Muscle layer of duodenum (tissue), 2 donors: ENCODE results near the gene GSC2.

Source experiments
- H3K27ac ChIP-seq: one replicate; pipeline ENCODE4 v1.7.0; 2013; ENCODE audit warnings: mild to moderate bottlenecking, low read length
- H3K27me3 ChIP-seq: one replicate; pipeline ENCODE4 v1.7.0; 2013; ENCODE audit warnings: low read depth, mild to moderate bottlenecking, control low read depth, low read length
- H3K36me3 ChIP-seq, 2 donors: one replicate each; pipeline ENCODE4 v1.7.0; 2013; ENCODE audit warnings: low read length in 2 of 2, control low read depth in 1 of 2, mild to moderate bottlenecking in 1 of 2; ENCODE audit not compliant: insufficient read depth in 2 of 2, control insufficient read depth in 1 of 2
- H3K4me1 ChIP-seq, 2 donors: one replicate each; pipeline ENCODE4 v1.7.0; 2013; ENCODE audit warnings: low read length in 2 of 2, mild to moderate bottlenecking in 2 of 2, control low read depth in 1 of 2, moderate library complexity in 1 of 2; ENCODE audit not compliant: insufficient read depth in 2 of 2, control insufficient read depth in 1 of 2
- H3K4me3 ChIP-seq, 2 donors: one replicate each; pipeline ENCODE4 v1.7.0; 2013; ENCODE audit warnings: low read length in 2 of 2, low read depth in 1 of 2, mild to moderate bottlenecking in 1 of 2
- H3K9me3 ChIP-seq, 2 donors: one replicate each; pipeline ENCODE4 v1.7.0; 2013; ENCODE audit warnings: low read length in 2 of 2, control low read depth in 1 of 2, mild to moderate bottlenecking in 1 of 2; ENCODE audit not compliant: control insufficient read depth in 1 of 2
- donor health status: healthy.

The GSC2 gene, protein sequence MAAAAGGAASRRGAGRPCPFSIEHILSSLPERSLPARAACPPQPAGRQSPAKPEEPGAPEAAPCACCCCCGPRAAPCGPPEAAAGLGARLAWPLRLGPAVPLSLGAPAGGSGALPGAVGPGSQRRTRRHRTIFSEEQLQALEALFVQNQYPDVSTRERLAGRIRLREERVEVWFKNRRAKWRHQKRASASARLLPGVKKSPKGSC

DNA sequence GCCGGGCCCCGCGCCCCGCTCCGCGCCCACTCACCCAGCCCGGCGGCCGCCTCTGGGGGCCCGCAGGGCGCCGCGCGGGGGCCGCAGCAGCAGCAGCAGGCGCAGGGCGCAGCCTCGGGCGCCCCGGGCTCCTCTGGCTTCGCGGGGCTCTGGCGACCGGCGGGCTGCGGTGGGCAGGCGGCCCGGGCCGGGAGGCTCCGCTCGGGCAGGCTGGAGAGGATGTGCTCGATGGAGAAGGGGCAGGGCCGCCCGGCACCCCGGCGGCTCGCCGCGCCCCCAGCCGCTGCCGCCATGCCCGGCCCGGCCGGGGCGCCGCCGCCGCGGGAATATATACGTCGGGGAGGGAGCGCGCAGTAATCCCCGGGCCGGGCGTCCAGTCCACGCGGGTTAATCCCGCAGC is at the start of gene GSC2:
Gene GSC2, minus strand, starts transcription at position 302 of the 400 bp plus-strand sequence. Its CDS starts 9 bp downstream, at position 293.
- Histone ChIP-seq H3K27me3 (peaks cover 26% of the 10 kb centered on the region), H3K9me3 (peaks cover 0 to 3% of the 10 kb centered on the region in 2 donors), H3K4me3 (peak within 1 kb of the TSS in 1 of 2 donors; percentile 51)

DNA sequence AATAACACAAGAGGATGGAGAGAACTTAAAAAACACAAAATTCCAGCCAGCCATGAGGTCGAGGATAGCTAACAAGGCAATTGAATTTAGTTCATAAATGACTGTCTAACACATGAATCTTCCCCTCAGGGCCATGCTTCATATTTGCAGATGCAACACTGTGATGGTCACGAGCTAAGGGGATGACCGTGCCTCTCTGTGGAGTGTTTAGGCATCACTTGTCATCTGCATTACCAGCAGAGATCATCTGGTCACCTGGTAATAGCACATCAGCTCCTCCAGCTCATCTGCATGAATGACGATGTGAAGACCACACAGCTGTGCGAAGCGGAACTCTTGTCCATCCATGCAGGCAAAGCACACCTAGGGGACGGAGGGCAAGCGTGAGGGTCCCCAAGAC is 49.4 kb upstream of the GSC2 start:
- Histone ChIP-seq H3K27ac (no peak overlapping the region), H3K36me3 (peaks cover 3 to 30% of the 10 kb centered on the region in 2 donors), H3K4me3 (no peak overlapping the region), H3K27me3 (no peaks in the 10 kb centered on the region), H3K9me3 (no peaks in the 10 kb centered on the region), H3K4me1 (no peaks in the 10 kb centered on the region)

More for the DNA sequence above, at the start of gene GSC2:
- Histone ChIP-seq H3K36me3 (no peaks in the 10 kb centered on the region), H3K4me1 (peaks cover 0 to 10% of the 10 kb centered on the region in 2 donors), H3K27ac (no peak within 1 kb of the TSS)

DNA sequence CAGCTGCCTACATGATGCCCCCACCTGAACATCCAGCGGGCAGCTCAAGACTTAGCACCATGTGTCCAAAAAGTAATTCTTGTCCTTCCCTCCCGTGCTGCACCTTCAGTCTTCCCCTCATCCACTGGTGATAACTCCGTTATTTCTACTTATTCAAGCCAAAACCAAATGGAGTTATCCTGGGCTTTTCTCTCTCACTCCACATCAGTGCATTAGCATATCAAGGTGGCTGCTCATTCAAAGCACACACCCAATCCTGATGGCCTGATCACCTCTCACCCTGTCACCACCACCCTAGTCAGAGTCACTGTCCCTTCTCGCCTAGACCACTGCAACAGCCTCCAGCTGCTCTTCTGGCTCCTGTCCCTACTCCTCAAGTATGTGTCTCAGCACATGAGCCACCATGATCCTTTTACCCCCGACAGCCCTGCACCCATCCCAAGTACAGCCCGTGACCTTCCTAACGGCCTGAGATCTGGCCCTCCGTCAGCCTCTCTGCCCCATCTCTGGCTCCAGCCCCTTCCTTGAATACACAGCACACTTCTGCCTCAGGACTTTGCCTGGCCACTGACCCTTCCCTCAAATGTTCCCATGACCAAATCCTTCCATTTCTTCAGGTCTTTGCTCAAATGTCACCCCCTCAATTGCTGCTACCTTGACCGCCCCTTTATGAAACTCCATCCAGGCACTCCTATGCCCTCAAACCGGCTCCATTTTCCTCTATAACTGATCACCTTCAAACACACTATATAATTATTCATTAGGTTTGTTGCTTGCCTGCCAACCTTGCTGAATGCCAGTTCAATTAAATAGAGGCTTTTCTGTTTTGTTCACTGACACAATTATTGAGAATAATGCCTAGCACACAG is 48.1 kb upstream of the GSC2 start:
- H3K9me3 ChIP-seq = no peaks in the 10 kb centered on the region
- H3K27ac ChIP-seq = no peak overlapping the region
- H3K36me3 ChIP-seq = peaks cover 3 to 30% of the 10 kb centered on the region in 2 donors
- H3K27me3 ChIP-seq = no peaks in the 10 kb centered on the region
- no peaks in the 10 kb centered on the region for H3K4me1 ChIP-seq
- no peak overlapping the region for H3K4me3 ChIP-seq

DNA sequence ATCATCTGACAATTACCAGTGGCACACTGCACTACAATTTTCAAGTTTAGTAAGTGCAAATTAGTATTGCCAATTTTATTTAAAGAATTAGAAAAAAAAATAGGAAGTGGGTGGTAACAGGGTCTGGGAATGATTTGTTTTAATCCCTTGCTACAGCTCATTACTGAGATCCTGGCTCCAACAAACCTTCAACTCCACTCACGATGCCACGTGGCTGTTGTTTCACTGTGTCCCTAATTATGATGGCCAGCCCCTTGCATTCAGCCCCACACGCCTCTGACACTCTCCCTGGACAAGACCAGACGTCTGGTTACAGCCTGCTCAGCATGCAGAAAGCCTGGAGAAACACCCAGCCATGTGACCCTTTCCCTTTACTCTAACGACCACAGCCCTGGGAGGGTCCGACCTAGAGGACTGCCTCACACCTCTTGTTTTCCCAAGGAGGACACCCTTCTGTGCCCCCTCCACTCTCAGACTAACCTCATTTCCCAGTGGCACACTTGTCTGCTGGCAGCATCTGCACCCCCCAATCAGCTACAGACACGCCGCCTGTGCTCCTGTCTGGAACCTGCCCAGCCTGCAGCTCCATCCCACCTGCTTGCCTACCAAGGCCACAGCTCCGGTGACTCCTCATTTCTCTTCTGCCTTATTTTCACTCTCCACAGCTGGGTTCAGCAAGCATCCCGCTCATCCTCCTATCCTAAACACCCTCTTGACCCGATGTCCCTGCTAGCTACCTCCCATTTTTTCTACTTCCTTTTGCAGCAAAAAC is 46.9 kb upstream of the GSC2 start:
- Histone ChIP-seq H3K27me3 (no peaks in the 10 kb centered on the region), H3K9me3 (no peaks in the 10 kb centered on the region), H3K4me1 (no peaks in the 10 kb centered on the region), H3K27ac (no peak overlapping the region), H3K36me3 (peaks cover 6 to 36% of the 10 kb centered on the region in 2 donors), H3K4me3 (no peak overlapping the region)

DNA sequence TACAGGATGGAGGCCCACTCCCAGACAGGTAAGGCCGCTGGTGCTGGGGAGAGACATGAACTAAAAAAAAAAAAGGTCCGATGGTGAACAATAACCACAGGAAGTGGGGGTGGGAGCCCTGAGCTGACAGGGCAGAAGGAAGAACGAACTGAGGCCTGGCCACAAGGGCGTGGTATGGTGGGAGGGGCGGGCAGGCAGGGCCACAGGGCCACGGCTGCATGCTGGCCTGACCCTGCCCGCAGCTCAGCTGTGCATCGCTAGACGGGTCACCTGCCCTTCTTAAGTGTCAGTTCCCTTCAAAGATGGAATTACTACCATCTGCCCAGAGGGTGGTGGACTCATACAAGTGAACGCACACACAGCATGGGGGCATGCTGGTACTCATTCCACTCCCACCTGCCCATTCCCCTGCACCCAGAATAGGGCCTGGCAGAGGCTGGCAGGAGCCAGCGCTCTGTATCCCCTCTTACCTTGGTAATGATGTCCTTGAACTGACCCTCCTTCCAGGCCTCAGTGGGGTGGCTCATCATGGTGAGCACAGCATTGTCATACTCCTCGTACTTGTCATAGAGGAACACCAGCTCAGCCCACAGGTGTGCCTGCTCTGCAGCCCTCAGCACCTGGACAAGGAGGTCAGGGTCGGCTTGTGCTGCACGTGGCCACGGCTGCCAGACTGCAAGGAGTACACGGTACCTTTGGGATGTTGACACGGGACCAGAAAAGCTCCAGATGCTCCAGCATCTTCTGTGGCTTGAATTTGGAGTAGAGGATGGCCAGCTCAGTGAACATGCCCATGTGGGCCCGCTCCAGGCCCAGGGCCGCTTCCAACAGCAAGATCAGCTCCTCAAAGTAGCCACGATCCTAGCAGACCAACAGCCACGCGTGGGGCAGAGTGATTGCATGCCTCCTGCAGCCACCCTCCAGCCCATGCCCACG is 46.0 kb upstream of the GSC2 start:
- Histone ChIP-seq H3K27ac (no peak overlapping the region), H3K9me3 (no peaks in the 10 kb centered on the region), H3K36me3 (peaks cover 6 to 35% of the 10 kb centered on the region in 2 donors), H3K4me3 (no peak overlapping the region), H3K4me1 (no peaks in the 10 kb centered on the region), H3K27me3 (no peaks in the 10 kb centered on the region)

DNA sequence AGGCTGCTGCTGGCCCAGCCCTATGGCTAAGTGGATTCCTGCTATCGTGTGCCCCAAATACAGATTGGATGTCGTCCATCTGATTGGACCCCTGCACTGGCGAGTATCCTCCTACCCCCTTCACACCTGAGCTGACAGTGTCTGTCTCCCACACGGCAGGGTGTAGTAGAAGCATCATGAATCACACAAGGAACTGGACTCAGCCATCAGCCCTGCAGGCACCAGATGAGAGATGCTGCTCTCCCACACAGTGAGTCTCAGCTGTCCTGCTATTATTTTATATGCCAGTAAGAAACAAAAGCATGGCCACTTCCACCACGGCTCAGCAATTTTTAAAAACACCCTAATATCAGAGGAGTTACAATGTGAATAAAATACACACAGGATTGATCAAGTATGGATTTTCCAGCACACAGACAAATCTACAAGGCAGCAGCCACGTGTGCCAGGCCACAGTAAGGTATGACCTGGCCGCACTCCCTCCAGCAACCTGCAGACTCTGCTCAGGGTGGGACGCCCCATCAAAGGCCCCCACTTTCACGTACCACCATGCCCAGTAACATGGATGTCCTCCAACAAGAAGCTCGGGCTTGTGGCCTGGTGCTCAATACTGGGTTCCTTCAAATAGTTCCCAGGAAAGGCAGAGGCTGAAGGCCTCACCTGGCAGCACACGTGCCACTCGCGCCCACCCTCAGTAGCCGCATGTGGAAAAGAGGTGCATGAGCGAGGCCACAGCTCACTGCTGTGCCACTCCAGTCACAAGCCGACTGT is 44.9 kb upstream of the GSC2 start:
- H3K27ac ChIP-seq = no peak overlapping the region
- no peaks in the 10 kb centered on the region for H3K4me1 ChIP-seq
- H3K9me3 ChIP-seq = no peaks in the 10 kb centered on the region
- H3K4me3 ChIP-seq = no peak overlapping the region
- peaks cover 6 to 33% of the 10 kb centered on the region in 2 donors for H3K36me3 ChIP-seq
- no peaks in the 10 kb centered on the region for H3K27me3 ChIP-seq

DNA sequence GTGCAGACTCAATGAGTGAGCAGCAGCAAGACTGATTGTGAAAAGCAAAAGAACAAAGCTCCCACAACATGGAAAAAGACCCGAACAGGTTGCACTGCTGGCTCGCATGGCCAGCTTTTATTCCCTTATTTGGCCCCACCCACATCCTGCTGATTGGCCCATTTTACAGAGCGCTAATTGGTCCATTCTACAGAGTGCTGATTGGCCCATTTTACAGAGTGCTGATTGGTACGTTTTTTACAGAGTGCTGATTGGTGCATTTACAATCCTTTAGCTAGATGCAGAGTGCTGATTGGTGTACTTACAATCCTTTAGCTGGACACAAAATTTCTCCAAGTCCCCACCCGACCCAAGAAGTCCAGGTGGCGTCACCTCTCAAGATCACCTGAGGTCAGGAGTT is 43.8 kb upstream of the GSC2 start:
- Histone ChIP-seq H3K27ac (no peak overlapping the region), H3K36me3 (peaks cover 6 to 28% of the 10 kb centered on the region in 2 donors), H3K4me1 (no peaks in the 10 kb centered on the region), H3K4me3 (no peak overlapping the region), H3K27me3 (no peaks in the 10 kb centered on the region), H3K9me3 (no peaks in the 10 kb centered on the region)

DNA sequence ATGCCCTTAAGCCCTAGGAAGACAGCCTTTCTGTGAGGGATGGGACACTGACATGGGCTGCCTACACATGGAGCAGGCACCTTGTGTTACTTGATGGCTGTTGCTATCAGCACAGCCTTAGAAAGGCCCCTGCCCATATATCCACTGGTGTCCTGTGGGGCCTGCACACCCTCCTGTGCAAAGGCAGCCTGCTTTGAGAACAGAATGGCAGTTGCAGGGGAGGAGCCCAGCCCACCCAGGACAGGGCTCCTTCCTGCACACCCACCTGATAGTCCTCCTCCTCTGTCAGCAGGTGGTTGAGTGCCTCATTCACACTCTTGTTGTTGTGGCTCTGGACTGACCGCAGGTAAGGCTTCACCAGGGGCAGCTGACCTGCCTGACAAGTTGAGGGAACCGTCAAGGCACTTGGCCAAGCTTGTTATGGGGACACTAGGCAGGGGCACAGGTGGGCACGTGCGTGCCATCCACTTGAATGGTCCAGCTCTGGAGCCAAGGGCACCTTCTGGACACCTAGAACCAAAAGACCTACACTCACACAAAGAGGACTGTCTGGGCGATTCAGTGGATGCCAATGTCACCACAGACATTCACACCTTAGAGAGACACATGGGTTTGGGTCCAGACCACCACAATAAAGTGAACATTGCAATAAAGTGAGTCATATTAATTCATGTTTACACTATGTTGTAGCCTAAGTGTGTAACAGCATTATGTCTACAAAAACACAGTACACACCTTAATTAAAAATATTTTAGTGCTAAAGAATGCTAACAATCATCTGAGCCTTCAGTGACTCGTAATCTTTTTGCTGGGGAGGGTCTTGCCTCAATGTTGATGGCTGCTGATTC is 37.8 kb upstream of the GSC2 start:
- no peaks in the 10 kb centered on the region for H3K4me1 ChIP-seq
- H3K4me3 ChIP-seq = no peak overlapping the region
- H3K27ac ChIP-seq = no peak overlapping the region
- no peaks in the 10 kb centered on the region for H3K27me3 ChIP-seq
- H3K36me3 ChIP-seq = peaks cover 1 to 16% of the 10 kb centered on the region in 2 donors
- no peaks in the 10 kb centered on the region for H3K9me3 ChIP-seq

DNA sequence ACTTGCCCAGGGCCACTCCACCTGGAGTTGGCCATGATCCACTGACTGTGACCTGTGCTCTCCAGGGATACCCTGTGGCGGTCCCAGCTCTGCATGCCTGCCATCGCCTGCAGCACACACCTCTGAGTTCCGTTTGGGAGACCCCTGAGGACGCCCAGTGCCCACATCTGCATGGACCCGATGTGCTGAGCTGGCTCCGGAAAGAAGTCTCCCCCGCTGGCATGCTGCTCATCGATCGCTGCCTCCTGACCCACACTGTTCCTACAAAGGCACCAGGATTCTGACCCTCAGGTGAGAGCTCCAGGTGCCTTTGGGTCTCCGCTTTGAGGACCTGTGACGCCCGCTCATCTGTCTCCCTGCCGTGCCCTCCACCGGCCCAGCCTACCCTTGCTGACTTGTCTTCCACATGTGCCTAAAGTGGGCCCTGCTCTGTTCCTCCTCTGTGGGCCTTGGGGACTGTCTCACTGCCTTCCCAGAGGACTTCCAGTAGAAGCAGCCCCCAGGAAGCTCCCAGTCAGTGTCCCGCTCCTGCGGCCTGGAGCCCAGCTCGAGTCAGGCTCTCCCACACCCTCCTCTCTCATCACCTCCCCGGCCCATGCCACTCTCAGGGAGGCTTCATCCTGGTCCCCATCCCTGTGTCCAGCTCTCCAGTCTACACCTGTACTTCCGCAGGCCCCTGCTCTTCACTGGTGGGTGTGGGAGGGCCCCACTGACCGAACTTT is 34.3 kb upstream of the GSC2 start:
- Histone ChIP-seq H3K9me3 (no peaks in the 10 kb centered on the region), H3K4me1 (peaks cover 3 to 4% of the 10 kb centered on the region in 2 donors), H3K27ac (no peak overlapping the region), H3K4me3 (no peak overlapping the region), H3K36me3 (peaks cover 0 to 12% of the 10 kb centered on the region in 2 donors), H3K27me3 (no peaks in the 10 kb centered on the region)
